ENCODE results near the gene IFT88. TPM values are rescaled to one million over a fixed set of nuclear protein-coding genes. Genes with fewer than 3 reads are reported as not detected.
"Not testable (repeated sequence)": the region's sequence is repeated elsewhere in the genome, so short reads cannot be mapped to it uniquely, and the experiment has no call there.

The IFT88 gene
- total RNA-seq, 1 experiment from 2014 or later, result 8.7 TPM

DNA sequence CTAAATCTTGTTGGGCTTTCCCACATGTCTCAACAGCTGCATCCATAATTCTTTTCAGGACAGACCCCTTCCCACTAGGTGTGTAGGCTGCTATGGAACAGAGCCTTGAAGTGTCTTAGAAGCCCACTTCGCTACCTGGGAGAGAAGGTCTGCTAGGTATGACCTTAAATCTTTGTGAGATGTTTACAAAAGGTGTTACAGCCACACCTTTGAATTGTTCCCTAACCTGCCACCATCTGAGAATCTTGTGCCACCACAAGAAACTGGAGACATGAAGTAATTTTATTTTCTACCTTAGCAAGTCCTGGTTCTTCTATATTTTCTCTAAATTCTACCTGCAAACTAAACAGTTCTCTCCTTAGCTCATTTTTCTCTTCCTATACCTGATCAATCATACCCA, 69.1 kb downstream of the IFT88 start:
- no peak for DNase-seq (ENCODE audit: low spot score)

GRCh38 chr13:20637811-20638210, 70.9 kb downstream of the IFT88 start:
- DNase-seq (ENCODE audit: low spot score), result no peak

GRCh38 chr13:20647758-20648157, 80.8 kb downstream of the IFT88 start:
- DNase-seq (ENCODE audit: low spot score), result no peak

- no peak for DNase-seq (ENCODE audit: low spot score)
These were observed 86.0 kb downstream of the IFT88 start for GRCh38 chr13:20652946-20653345.

DNA sequence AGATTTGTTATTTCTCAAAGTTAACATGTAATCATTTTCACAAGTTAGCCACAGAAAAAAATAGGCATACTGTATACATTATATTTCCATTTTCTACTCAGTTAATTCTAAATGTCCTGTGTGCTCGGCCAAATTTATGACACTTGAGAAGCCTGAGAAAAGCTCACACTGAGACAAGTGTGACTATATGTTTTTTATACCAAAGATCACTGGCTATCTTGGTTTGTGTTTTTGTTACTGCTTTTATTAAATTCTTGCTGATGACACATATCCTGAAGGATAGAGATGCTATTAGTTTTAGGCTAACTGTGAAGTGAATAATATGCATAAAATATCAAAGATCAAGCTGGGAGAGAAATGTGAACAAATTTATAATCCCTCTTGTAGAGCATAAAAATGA, 87.2 kb downstream of the IFT88 start:
- DNase-seq (ENCODE audit: low spot score), result no peak

- no peak for DNase-seq (ENCODE audit: low spot score)
These were observed 91.6 kb downstream of the IFT88 start for GRCh38 chr13:20658451-20659040.

DNA sequence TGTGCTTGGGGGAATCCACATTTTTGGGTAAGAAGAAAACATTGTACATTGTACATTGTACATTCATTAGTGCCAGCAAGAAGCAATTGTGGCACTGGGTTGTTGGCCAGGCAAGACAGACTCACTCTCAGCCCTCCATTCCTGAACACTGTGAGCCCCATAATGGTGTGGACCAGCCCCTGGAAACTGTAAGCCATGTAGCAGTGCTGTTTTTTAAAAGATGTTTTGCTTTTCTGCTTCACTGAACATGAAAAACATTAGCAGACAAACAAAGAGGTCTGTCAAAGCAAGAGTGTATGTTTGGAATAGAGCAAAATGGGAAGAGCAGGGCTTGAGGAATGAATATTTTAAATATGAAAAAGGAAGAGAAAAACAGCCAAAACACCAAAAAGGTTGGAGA, 97.4 kb downstream of the IFT88 start:
- DNase-seq (ENCODE audit: low spot score), result no peak

GRCh38 chr13:20666948-20667347, 100.0 kb downstream of the IFT88 start:
- DNase-seq (ENCODE audit: low spot score), result no peak

GRCh38 chr13:20667857-20668437, 101.0 kb downstream of the IFT88 start:
- no peak for DNase-seq (ENCODE audit: low spot score)

- DNase-seq (ENCODE audit: low spot score), result no peak
These were observed 102.2 kb downstream of the IFT88 start for GRCh38 chr13:20669162-20669561.

GRCh38 chr13:20671789-20672188, 104.8 kb downstream of the IFT88 start:
- DNase-seq (ENCODE audit: low spot score), result no peak

GRCh38 chr13:20672772-20673171, 105.8 kb downstream of the IFT88 start:
- no peak for DNase-seq (ENCODE audit: low spot score)

GRCh38 chr13:20673715-20674114, 106.8 kb downstream of the IFT88 start:
- no peak for DNase-seq (ENCODE audit: low spot score)

DNA sequence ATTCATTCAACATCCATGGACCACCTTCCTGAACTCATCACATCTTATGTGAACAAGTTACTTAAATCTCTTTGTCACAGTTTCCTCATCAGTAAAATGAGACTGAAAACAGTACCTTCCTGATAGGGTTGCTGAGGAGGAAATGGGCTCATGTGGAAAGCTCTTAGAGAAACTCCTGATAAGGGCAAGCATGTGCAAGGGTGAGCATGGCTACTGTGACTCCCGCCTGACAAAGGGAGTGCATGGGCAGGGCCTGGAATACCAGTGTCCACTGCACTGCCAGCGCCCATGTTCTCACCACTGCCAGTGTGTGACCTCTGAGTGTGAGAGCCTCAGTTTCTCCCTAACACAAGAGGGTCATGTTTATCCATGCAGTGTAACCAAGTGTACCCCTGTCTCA, 109.3 kb downstream of the IFT88 start:
- DNase-seq (ENCODE audit: low spot score), result no peak

- DNase-seq (ENCODE audit: low spot score), result not testable (repeated sequence)
These were observed 111.6 kb downstream of the IFT88 start for GRCh38 chr13:20678606-20679005.

GRCh38 chr13:20679879-20680278, 112.9 kb downstream of the IFT88 start:
- DNase-seq (ENCODE audit: low spot score), result no peak

DNA sequence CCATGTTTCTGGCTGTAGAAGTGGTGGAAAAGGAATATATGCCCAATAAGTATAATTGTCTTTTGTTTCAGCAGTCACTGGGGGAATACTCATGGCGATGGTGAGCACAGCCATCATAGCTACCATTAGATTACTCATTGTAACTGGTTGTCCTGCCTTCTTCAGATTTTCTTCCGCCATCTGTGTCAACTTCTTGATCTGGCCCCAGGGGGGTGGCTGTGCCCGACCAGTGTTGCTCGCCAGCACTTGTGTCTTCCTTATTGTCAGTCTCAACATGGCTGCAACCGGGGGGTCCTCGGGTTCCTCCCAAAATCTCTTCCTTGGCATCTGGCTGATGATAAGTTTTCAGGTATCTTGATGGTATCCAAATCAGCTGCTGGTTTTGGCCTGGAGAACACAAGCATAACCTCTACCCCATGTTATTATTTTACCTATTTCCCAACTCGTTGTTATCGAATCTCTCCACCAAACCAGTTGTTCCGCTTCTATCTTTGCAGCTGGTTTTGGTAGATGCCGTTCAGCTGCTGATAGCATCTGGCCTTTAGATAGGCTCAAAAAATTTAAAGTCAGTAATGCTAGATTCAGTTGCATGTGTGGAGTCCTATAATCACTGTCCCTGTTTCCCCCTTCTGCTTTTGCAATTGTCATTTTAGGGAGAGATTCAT, 113.6 kb downstream of the IFT88 start:
- DNase-seq (ENCODE audit: low spot score), result no peak

DNA sequence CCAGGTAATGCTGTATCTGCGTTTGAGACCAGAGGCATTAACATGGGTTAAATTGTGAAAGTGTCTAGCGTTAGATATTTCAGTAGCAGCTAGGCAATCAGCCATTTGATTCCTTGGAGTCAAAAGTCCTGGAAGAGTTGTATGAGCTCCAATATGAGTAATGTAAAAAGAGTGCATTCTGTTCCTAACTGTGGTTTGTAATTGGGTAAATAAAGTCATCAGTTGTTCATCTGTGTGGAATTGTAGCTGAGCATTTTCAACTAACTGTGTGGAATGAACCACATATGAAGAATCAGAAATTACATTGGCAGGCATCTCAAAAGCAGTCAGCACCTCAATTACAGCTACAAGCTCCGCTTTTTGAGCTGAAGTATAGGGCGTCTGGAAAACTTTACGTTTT, 114.5 kb downstream of the IFT88 start:
- DNase-seq (ENCODE audit: low spot score), result not testable (repeated sequence)

DNA sequence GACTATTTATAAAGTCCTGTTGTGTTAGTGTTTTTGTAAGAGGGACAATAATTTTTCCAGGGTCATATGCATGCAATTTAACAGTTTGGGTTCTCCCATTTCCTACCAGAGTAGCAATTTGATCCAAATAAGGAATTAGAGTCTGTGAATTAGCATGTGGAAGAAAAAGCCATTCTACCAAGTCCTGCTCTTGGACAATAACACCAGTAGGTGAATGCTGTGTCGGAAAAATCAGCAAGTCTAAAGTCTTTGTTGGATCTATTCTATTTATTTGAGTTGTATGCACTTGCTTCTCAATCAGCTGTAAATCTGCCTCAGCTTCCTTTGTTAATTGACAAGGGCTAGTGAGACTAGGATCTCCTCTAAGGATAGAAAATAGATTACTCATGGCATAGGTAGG, 115.1 kb downstream of the IFT88 start:
- no peak for DNase-seq (ENCODE audit: low spot score)

DNA sequence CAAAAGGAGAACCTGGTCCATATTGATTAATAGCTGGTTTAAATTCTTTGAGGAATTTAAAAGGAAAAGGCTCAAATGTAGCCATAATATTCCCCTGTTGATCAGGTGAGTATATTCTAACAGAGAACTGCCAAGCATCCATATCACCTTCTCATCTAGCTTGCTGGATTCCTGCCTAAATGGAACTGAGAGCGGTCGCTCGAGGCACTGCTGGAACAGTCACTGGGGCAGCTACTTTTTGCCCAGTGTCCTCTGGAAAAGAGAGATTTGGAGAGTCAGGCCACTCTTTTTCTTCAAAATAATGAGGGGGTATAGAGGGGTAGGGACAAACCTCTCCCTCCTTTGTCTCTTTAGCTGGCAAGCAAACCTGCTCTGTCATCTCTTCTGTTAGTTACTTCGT, 117.1 kb downstream of the IFT88 start:
- no peak for DNase-seq (ENCODE audit: low spot score)

- DNase-seq (ENCODE audit: low spot score), result no peak
These were observed 117.6 kb downstream of the IFT88 start for GRCh38 chr13:20684546-20684945.

- no peak for DNase-seq (ENCODE audit: low spot score)
These were observed 118.1 kb downstream of the IFT88 start for GRCh38 chr13:20685092-20685491.

GRCh38 chr13:20686167-20686566, 119.2 kb downstream of the IFT88 start:
- DNase-seq (ENCODE audit: low spot score), result no peak
